Measurements from ENCODE around the gene VAV1. TPM values are rescaled to one million over a fixed set of nuclear protein-coding genes. Genes with fewer than 3 reads are reported as not detected.

Gene VAV1
- total and polyA plus RNA-seq, 4 donors, result 0.60 to 13.3 (median 4.1) TPM

DNA sequence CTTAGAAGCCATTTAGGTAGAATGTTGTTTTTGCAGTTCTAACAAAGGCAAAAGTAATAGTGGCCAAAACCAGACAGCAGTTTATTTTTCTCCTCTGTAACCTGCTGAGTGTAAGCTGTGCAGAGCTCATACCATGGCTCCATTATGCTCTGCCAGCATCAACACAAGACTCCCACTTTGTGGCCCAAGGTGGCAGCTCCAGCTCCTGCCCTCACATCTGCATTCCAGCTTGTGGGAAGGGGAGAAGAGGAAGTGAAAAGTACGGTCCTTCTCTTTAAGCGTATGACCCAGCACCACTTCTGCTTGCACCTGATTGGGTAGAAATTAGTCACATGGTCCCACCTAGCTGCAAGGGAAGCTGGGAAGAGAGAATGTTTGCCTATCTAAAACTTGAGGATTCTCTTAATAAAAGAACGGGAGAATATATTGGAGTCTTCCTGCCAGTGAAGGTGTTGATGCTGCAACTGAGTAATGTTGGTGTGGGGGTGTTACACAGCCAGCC is 134.1 kb downstream of the VAV1 start (continued):
- TF ChIP-seq, protein P1, sequence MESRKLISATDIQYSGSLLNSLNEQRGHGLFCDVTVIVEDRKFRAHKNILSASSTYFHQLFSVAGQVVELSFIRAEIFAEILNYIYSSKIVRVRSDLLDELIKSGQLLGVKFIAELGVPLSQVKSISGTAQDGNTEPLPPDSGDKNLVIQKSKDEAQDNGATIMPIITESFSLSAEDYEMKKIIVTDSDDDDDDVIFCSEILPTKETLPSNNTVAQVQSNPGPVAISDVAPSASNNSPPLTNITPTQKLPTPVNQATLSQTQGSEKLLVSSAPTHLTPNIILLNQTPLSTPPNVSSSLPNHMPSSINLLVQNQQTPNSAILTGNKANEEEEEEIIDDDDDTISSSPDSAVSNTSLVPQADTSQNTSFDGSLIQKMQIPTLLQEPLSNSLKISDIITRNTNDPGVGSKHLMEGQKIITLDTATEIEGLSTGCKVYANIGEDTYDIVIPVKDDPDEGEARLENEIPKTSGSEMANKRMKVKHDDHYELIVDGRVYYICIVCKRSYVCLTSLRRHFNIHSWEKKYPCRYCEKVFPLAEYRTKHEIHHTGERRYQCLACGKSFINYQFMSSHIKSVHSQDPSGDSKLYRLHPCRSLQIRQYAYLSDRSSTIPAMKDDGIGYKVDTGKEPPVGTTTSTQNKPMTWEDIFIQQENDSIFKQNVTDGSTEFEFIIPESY (IDR thresholded peaks at IDR 0.05), result no peak
- TF ChIP-seq HNF4A (conservative IDR thresholded peaks at IDR 0.05) (no peak), HNF4G (IDR thresholded peaks at IDR 0.05) (no peak)

Other genes starting within 250 kb of the VAV1 start
- gene TNFSF9, start 241.7 kb upstream of the VAV1 start, total RNA-seq, result under 1 TPM in 1 of 2 donors, not detected in 1; 0.08 TPM
- gene TNFSF9, start 241.7 kb upstream of the VAV1 start, polyA plus RNA-seq, result under 1 TPM in 1 of 2 donors, not detected in 1; 0.12 TPM
- not detected for gene CD70, start 181.6 kb upstream of the VAV1 start, total RNA-seq
- not detected for gene CD70, start 181.6 kb upstream of the VAV1 start, polyA plus RNA-seq
- 10 to 100 TPM; 10.1 to 75.6 TPM for gene TNFSF14, start 102.5 kb upstream of the VAV1 start, total RNA-seq
- gene TNFSF14, start 102.5 kb upstream of the VAV1 start, polyA plus RNA-seq, result 10 to 100 TPM in 1 of 2 donors, 1 to 10 TPM in 1; 6.5 to 14.7 TPM
- gene C3, start 52.1 kb upstream of the VAV1 start, total RNA-seq, result 1,000 to 10,000 TPM; 4,543 to 9,349 TPM
- gene C3, start 52.1 kb upstream of the VAV1 start, polyA plus RNA-seq, result 1,000 to 10,000 TPM; 7,734 to 8,295 TPM
- gene GPR108, start 35.1 kb upstream of the VAV1 start, total RNA-seq, result 10 to 100 TPM; 17.2 to 28.9 TPM
- gene GPR108, start 35.1 kb upstream of the VAV1 start, polyA plus RNA-seq, result 10 to 100 TPM; 32.0 to 34.2 TPM
- 1 to 10 TPM; 6.1 to 9.9 TPM for gene TRIP10, start 33.0 kb upstream of the VAV1 start, total RNA-seq
- gene TRIP10, start 33.0 kb upstream of the VAV1 start, polyA plus RNA-seq, result 1 to 10 TPM; 3.4 to 8.7 TPM
- 1 to 10 TPM in 1 of 2 donors, under 1 TPM in 1; 0.23 to 1.0 TPM for gene SH2D3A, start 5.3 kb upstream of the VAV1 start, total RNA-seq
- gene SH2D3A, start 5.3 kb upstream of the VAV1 start, polyA plus RNA-seq, result 1 to 10 TPM in 1 of 2 donors, under 1 TPM in 1; 0.54 to 1.0 TPM
- 10 to 100 TPM in 1 of 2 donors, 1 to 10 TPM in 1; 2.0 to 16.2 TPM for gene ADGRE1, start 114.9 kb downstream of the VAV1 start, total RNA-seq
- gene ADGRE1, start 114.9 kb downstream of the VAV1 start, polyA plus RNA-seq, result 1 to 10 TPM in 1 of 2 donors, under 1 TPM in 1; 0.39 to 1.5 TPM
- gene MBD3L2B, start 248.7 kb downstream of the VAV1 start, total RNA-seq, result not detected
- not detected for gene MBD3L2B, start 248.7 kb downstream of the VAV1 start, polyA plus RNA-seq